ENCODE data around the gene SMG1. TPM values are rescaled to one million over a fixed set of nuclear protein-coding genes. Genes with fewer than 3 reads are reported as not detected.
A peak's percentile ranks its signal among the peaks of the same experiment; 100 is the strongest.
"Not testable (repeated sequence)": the region's sequence is repeated elsewhere in the genome, so short reads cannot be mapped to it uniquely, and the experiment has no call there.

Gene SMG1
- total RNA-seq, 1 experiment from 2014 or later, result 96.4 TPM

- no peak overlapping the region for H3K23ac ChIP-seq (ENCODE audit: insufficient read length, low read depth, low read length)
- no CpG with 5 or more reads among the region's 8 CpGs for WGBS (ENCODE audit: extremely low coverage, insufficient read length, low lambda C conversion rate)
- no peak overlapping the region for H2AK5ac ChIP-seq (ENCODE audit: insufficient read length, low read length)
- no peak overlapping the region for H3K4me3 Mint-ChIP-seq
- H3K56ac ChIP-seq (ENCODE audit: insufficient read length, low read depth, low read length), result no peak overlapping the region
- no peaks in the 10 kb centered on the region for H3K27me3 ChIP-seq (ENCODE audit: insufficient read depth, low read length)
- H2BK120ac ChIP-seq (ENCODE audit: low read depth, low read length, poor library complexity, severe bottlenecking), result no peak overlapping the region
- no peak overlapping the region for H3K4me2 ChIP-seq (ENCODE audit: insufficient read depth, insufficient read length, low read length)
- no peak overlapping the region for H2AFZ ChIP-seq (ENCODE audit: low read length)
- H4K5ac ChIP-seq (ENCODE audit: insufficient read length, low read depth, low read length), result no peak overlapping the region
- no peak for DNase-seq
- no peaks in the 10 kb centered on the region for H3K9me3 ChIP-seq (ENCODE audit: control insufficient read depth, low read depth, low read length)
- H3K23me2 ChIP-seq (ENCODE audit: insufficient read length, low read depth, low read length, poor library complexity, severe bottlenecking), result no peaks in the 10 kb centered on the region
- no peak overlapping the region for H3T11ph ChIP-seq (ENCODE audit: low read length)
- H3K4me1 ChIP-seq (ENCODE audit: insufficient read depth, low read length), result 0 out of 2 replicates have a peak, but pooled peaks cover 5% of the 10 kb centered on the region
- H3K18ac ChIP-seq (ENCODE audit: insufficient read length, low read depth, low read length), result no peak overlapping the region
- TF ChIP-seq CTCF (conservative IDR thresholded peaks at IDR 0.05), result no peak
- H2BK12ac ChIP-seq (ENCODE audit: insufficient read length, low read depth, low read length), result no peak overlapping the region
- H3K36me3 Mint-ChIP-seq (ENCODE audit: insufficient read depth in 1 of 3, low read depth in 3 of 3), result peaks cover 44 to 56% (median 52%) of the 10 kb centered on the region in 3 experiments
- peaks cover 23 to 25% of the 10 kb centered on the region in 2 experiments for H3K4me1 Mint-ChIP-seq
- no peak overlapping the region for H4K91ac ChIP-seq (ENCODE audit: insufficient read length, low read depth, low read length)
- H2BK5ac ChIP-seq (ENCODE audit: insufficient read length, low read length), result no peak overlapping the region
- H3K9me3 Mint-ChIP-seq, result no peaks in the 10 kb centered on the region
- no peak overlapping the region for H3K4ac ChIP-seq (ENCODE audit: low read depth, low read length)
- H2BK15ac ChIP-seq (ENCODE audit: low read depth, low read length), result no peak overlapping the region
- no peak overlapping the region for H3K27ac ChIP-seq (ENCODE audit: insufficient read length, low read depth, low read length)
- no peak overlapping the region for H2BK20ac ChIP-seq (ENCODE audit: low read depth, low read length, poor library complexity, severe bottlenecking)
- H4K20me1 ChIP-seq (ENCODE audit: control insufficient read depth, insufficient read depth, insufficient read length), result no peaks in the 10 kb centered on the region
- no peak overlapping the region for H4K8ac ChIP-seq (replicated peaks; ENCODE audit: insufficient read length, low read depth, low read length)
- peaks cover 34% of the 10 kb centered on the region for H3K79me2 ChIP-seq (ENCODE audit: insufficient read depth, low read length)
- H3K27me3 Mint-ChIP-seq (ENCODE audit: low read depth), result no peaks in the 10 kb centered on the region; the same call in 1 of the 2 replicates
- H3K79me1 ChIP-seq (ENCODE audit: insufficient read depth, low read depth, low read length, poor library complexity, severe bottlenecking), result peaks cover 12% of the 10 kb centered on the region
- H3K9ac ChIP-seq (ENCODE audit: extremely low read depth, insufficient read length, low read length), result no peak overlapping the region
- no peak overlapping the region for H3K14ac ChIP-seq (ENCODE audit: insufficient read depth, low read length)
- H3K27ac Mint-ChIP-seq, result peak overlapping the region in 2 of 3 experiments; percentile 49 to 87; a peak in 2 of 7 replicates
Observed at GRCh38 chr16:18782697-18783429, 143.3 kb downstream of the SMG1 start.

- no CpG with 5 or more reads among the region's 6 CpGs for WGBS (ENCODE audit: extremely low coverage, insufficient read length, low lambda C conversion rate)
- Mint-ChIP-seq H3K36me3 (ENCODE audit: insufficient read depth in 1 of 3, low read depth in 3 of 3) (peaks cover 32 to 41% (median 36%) of the 10 kb centered on the region in 3 experiments; a peak in 6 of 7 replicates), H3K4me1 (peaks cover 12% of the 10 kb centered on the region in 2 experiments)
- not testable (repeated sequence) for H2BK120ac ChIP-seq (ENCODE audit: low read depth, low read length, poor library complexity, severe bottlenecking); H3K9ac ChIP-seq (ENCODE audit: extremely low read depth, insufficient read length, low read length); H4K91ac ChIP-seq (ENCODE audit: insufficient read length, low read depth, low read length); H3K27me3 Mint-ChIP-seq (ENCODE audit: low read depth); H2AFZ ChIP-seq (ENCODE audit: low read length); H3K18ac ChIP-seq (ENCODE audit: insufficient read length, low read depth, low read length); H3T11ph ChIP-seq (ENCODE audit: low read length); H3K4me2 ChIP-seq (ENCODE audit: insufficient read depth, insufficient read length, low read length); H2BK12ac ChIP-seq (ENCODE audit: insufficient read length, low read depth, low read length); H2BK20ac ChIP-seq (ENCODE audit: low read depth, low read length, poor library complexity, severe bottlenecking); H3K79me1 ChIP-seq (ENCODE audit: insufficient read depth, low read depth, low read length, poor library complexity, severe bottlenecking); H2AK5ac ChIP-seq (ENCODE audit: insufficient read length, low read length); H3K56ac ChIP-seq (ENCODE audit: insufficient read length, low read depth, low read length); H2BK15ac ChIP-seq (ENCODE audit: low read depth, low read length); H4K5ac ChIP-seq (ENCODE audit: insufficient read length, low read depth, low read length); H3K9me3 ChIP-seq (ENCODE audit: control insufficient read depth, low read depth, low read length); H3K27ac ChIP-seq (ENCODE audit: insufficient read length, low read depth, low read length); H3K4me1 ChIP-seq (ENCODE audit: insufficient read depth, low read length); DNase-seq; H3K27ac Mint-ChIP-seq; H3K27me3 ChIP-seq (ENCODE audit: insufficient read depth, low read length); H3K23me2 ChIP-seq (ENCODE audit: insufficient read length, low read depth, low read length, poor library complexity, severe bottlenecking); H3K4me3 Mint-ChIP-seq; H4K20me1 ChIP-seq (ENCODE audit: control insufficient read depth, insufficient read depth, insufficient read length); H2BK5ac ChIP-seq (ENCODE audit: insufficient read length, low read length); H4K8ac ChIP-seq (replicated peaks; ENCODE audit: insufficient read length, low read depth, low read length); H3K9me3 Mint-ChIP-seq; H3K4ac ChIP-seq (ENCODE audit: low read depth, low read length); H3K14ac ChIP-seq (ENCODE audit: insufficient read depth, low read length); H3K23ac ChIP-seq (ENCODE audit: insufficient read length, low read depth, low read length)
- H3K79me2 ChIP-seq (ENCODE audit: insufficient read depth, low read length), result peaks cover 19% of the 10 kb centered on the region
Observed at GRCh38 chr16:18781232-18781631, 145.0 kb downstream of the SMG1 start.
